Stimulated activated naive CD4-positive, alpha-beta T cell (primary cell): ENCODE data around the gene VAMP5.
"Not testable (repeated sequence)": the region's sequence is repeated elsewhere in the genome, so short reads cannot be mapped to it uniquely, and the experiment has no call there.

Source experiments
- DNase-seq, 6 experiments: peaks; one replicate each; lab custom pipeline; 2025; lab: John Stamatoyannopoulos, UW

The VAMP5 gene

GRCh38 chr2:85583667-85584353 lies 421 bp upstream of the VAMP5 start:
- peak in 4 of 6 experiments; percentile 5 to 57 (median 46) for DNase-seq

GRCh38 chr2:85584857-85585780 lies 888 bp downstream of the VAMP5 start:
- peak in 3 of 6 experiments; percentile 17 to 53 (median 27) for DNase-seq

GRCh38 chr2:85585781-85586105 lies 1.5 kb downstream of the VAMP5 start:
- DNase-seq: no peak

GRCh38 chr2:85588236-85588635 lies 4.0 kb downstream of the VAMP5 start:
- no peak for DNase-seq

GRCh38 chr2:85588645-85589044 lies 4.4 kb downstream of the VAMP5 start:
- DNase-seq: no peak

- DNase-seq: no peak
These were observed 5.0 kb downstream of the VAMP5 start for GRCh38 chr2:85589181-85589580.

- no peak for DNase-seq
These were observed 6.0 kb downstream of the VAMP5 start for GRCh38 chr2:85589982-85590791.

- no peak for DNase-seq
These were observed 6.7 kb downstream of the VAMP5 start for GRCh38 chr2:85590950-85591349.

- DNase-seq: no peak
These were observed 7.3 kb downstream of the VAMP5 start for GRCh38 chr2:85591563-85591962.

- not testable (repeated sequence) for DNase-seq
These were observed 8.1 kb downstream of the VAMP5 start for GRCh38 chr2:85592299-85592698.

GRCh38 chr2:85593023-85593422 lies 8.8 kb downstream of the VAMP5 start:
- DNase-seq: no peak

GRCh38 chr2:85594715-85595300 lies 10.6 kb downstream of the VAMP5 start:
- no peak for DNase-seq

GRCh38 chr2:85595301-85596025 lies 11.2 kb downstream of the VAMP5 start, which contains the start of gene RNF181:
Gene RNF181, plus strand, starts transcription at chr2:85595745. Its CDS starts 19 bp downstream, at chr2:85595764.
- peak; percentile 78 to 92 (median 88) for DNase-seq

GRCh38 chr2:85596026-85596333 lies 11.7 kb downstream of the VAMP5 start:
- peak in 1 of 6 experiments; percentile 41 for DNase-seq

- no peak for DNase-seq
These were observed 12.4 kb downstream of the VAMP5 start for GRCh38 chr2:85596486-85597143.

GRCh38 chr2:85597241-85597640 lies 13.0 kb downstream of the VAMP5 start:
- no peak for DNase-seq

- DNase-seq: no peak
These were observed 14.5 kb downstream of the VAMP5 start for GRCh38 chr2:85598594-85599340.

- DNase-seq: no peak
These were observed 15.4 kb downstream of the VAMP5 start for GRCh38 chr2:85599468-85600234.

GRCh38 chr2:85600235-85600575 lies 16.0 kb downstream of the VAMP5 start:
- DNase-seq: no peak
